ENCODE results near the gene ZNF532.

- TF ChIP-seq GLIS3 (CRISPR knock-in tag; IDR thresholded peaks at IDR 0.05): no peak
- no peak for TF ChIP-seq SNAI2 (CRISPR knock-in tag; IDR thresholded peaks at IDR 0.05)
- no peak for TF ChIP-seq CREB5 (CRISPR knock-in tag; IDR thresholded peaks at IDR 0.05; ENCODE audit: low read depth)
Measured at GRCh38 chr18:58886431-58886830, 21.8 kb downstream of the ZNF532 start.

All from SK-N-SH treated with all-trans-retinoic acid at 6 μM for 48 hours (cell line).